ENCODE measurements around the gene TMEM33. TPM values are rescaled to one million over a fixed set of nuclear protein-coding genes. Genes with fewer than 3 reads are reported as not detected.
A peak's percentile ranks its signal among the peaks of the same experiment; 100 is the strongest.

TMEM33 gene
- total RNA-seq, 1 experiment from 2014 or later, result 81.4 TPM

GRCh38 chr4:41990365-41991111, 55.3 kb downstream of the TMEM33 start, which contains the start of gene SLC30A9:
SLC30A9 (plus strand) TSS chr4:41990530; CDS start chr4:41990652, 122 bp downstream.
- H3K4me1 Mint-ChIP-seq, result peaks cover 30% of the 10 kb centered on the region
- peak; percentile 80 for TF ChIP-seq FOXP4 (CRISPR knock-in tag; IDR thresholded peaks at IDR 0.05)
- TF ChIP-seq AFF4 (CRISPR knock-in tag; IDR thresholded peaks at IDR 0.05; ENCODE audit: borderline replicate concordance), result no peak
- TF ChIP-seq TEAD1 (CRISPR knock-in tag; IDR thresholded peaks at IDR 0.05), result no peak
- peak; percentile 86; the same call in 1 of the 2 replicates for TF ChIP-seq MYBL2 (CRISPR knock-in tag; IDR thresholded peaks at IDR 0.05)
- no peak for TF ChIP-seq AR (CRISPR knock-in tag; IDR thresholded peaks at IDR 0.05)
- TF ChIP-seq ETV6 (CRISPR knock-in tag; IDR thresholded peaks at IDR 0.05), result peak; percentile 90
- peak; percentile 43; the same call in 1 of the 2 replicates for TF ChIP-seq IRF1 (CRISPR knock-in tag; IDR thresholded peaks at IDR 0.05)
- 0 out of 2 replicates have a peak, but pooled peaks have one; percentile 59 for TF ChIP-seq TP53 (CRISPR knock-in tag; IDR thresholded peaks at IDR 0.05)
- no peak for TF ChIP-seq ERG (CRISPR knock-in tag; IDR thresholded peaks at IDR 0.05)
- TF ChIP-seq PRDM15 (CRISPR knock-in tag; IDR thresholded peaks at IDR 0.05), result no peak
- 0 out of 2 replicates have a peak, but pooled peaks have one; percentile 9 for TF ChIP-seq USF2 (CRISPR knock-in tag; IDR thresholded peaks at IDR 0.05)
- no peak for TF ChIP-seq ATF3 (CRISPR knock-in tag; conservative IDR thresholded peaks at IDR 0.05)
- no peak for TF ChIP-seq NR2C2 (CRISPR knock-in tag; IDR thresholded peaks at IDR 0.05)
- TF ChIP-seq ZNF138 (CRISPR knock-in tag; conservative IDR thresholded peaks at IDR 0.05), result peak; percentile 68; the same call in 1 of the 2 replicates
- 0 out of 2 replicates have a peak, but pooled peaks have one; percentile 13 for TF ChIP-seq NFE2L1 (CRISPR knock-in tag; IDR thresholded peaks at IDR 0.05)
- no peak for TF ChIP-seq ZSCAN18 (CRISPR knock-in tag; IDR thresholded peaks at IDR 0.05)

More at GRCh38 chr4:41990365-41991111, 55.3 kb downstream of the TMEM33 start, which contains the start of gene SLC30A9:
- H3K27ac Mint-ChIP-seq, result peak within 1 kb of the TSS; percentile 99
- ChIA-PET POLR2A (interaction anchor here (0.5 kb wide), 1 partner anchor 14 kb away, joined by 4 read pairs; no protein-coding TSS in a partner anchor), CTCF (interaction anchor here (0.6 to 1.5 kb wide), 2 partner anchors 63 to 529 kb away, joined by 3 to 4 read pairs; no protein-coding TSS in a partner anchor)
- H3K4me3 Mint-ChIP-seq, result peak within 1 kb of the TSS; percentile 99
- DNase-seq (ENCODE audit: low spot score), result peak; percentile 92
- no peaks in the 10 kb centered on the region for H3K36me3 Mint-ChIP-seq
- no peaks in the 10 kb centered on the region for H3K9me3 Mint-ChIP-seq
- ATAC-seq, result peak; percentile 92
- H3K27me3 Mint-ChIP-seq (ENCODE audit: low read depth), result no peaks in the 10 kb centered on the region

Data from WTC11 (cell line).